ENCODE results near the gene ADGRB2.

DNA sequence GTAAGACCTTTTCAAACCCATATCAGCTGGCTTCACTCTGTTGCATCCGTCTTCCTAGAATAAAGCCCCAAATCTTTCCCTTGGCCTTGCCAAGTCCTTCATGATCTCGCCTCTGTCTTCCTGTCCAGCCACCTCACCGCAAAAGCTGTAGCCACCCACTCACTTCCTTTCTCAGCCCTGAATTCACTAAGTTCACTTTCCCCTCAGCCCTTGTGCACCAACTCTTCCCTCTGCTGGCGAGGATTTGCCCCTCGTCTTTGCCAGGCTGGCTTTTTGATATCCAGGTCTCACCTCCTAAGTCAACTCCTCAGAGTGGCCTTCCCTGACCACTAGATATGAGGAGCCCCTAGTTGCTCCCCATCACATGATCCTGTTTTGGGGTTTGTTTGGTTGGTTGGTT is 56.4 kb downstream of the ADGRB2 start:
- TF ChIP-seq POLR2A (IDR thresholded peaks at IDR 0.05): no peak
- TF ChIP-seq, protein P1, sequence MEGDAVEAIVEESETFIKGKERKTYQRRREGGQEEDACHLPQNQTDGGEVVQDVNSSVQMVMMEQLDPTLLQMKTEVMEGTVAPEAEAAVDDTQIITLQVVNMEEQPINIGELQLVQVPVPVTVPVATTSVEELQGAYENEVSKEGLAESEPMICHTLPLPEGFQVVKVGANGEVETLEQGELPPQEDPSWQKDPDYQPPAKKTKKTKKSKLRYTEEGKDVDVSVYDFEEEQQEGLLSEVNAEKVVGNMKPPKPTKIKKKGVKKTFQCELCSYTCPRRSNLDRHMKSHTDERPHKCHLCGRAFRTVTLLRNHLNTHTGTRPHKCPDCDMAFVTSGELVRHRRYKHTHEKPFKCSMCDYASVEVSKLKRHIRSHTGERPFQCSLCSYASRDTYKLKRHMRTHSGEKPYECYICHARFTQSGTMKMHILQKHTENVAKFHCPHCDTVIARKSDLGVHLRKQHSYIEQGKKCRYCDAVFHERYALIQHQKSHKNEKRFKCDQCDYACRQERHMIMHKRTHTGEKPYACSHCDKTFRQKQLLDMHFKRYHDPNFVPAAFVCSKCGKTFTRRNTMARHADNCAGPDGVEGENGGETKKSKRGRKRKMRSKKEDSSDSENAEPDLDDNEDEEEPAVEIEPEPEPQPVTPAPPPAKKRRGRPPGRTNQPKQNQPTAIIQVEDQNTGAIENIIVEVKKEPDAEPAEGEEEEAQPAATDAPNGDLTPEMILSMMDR (IDR thresholded peaks at IDR 0.05 in 4 of 5, conservative IDR thresholded peaks at IDR 0.05 in 1 of 5): no peak

Measured in gastrocnemius medialis (tissue), 4 donors.